GM23338 (cell line): ENCODE results near the gene USP49. TPM values are rescaled to one million over a fixed set of nuclear protein-coding genes. Genes with fewer than 3 reads are reported as not detected.

Experiments
- ATAC-seq: fragments of 200-7000 bp; cut with Tn5 transposase; 3 replicates; pipeline ENCODE4 v1.9.1; 2020
- DNase-seq: peaks from one replicate; pipeline ENCODE4 v3.0.0-alpha.2; 2015; ENCODE audit warnings: low spot score
- H2AFZ ChIP-seq: fragments of 200-600 bp; sonication (generic); 2 replicates; pipeline ENCODE4 v1.8.0; 2016; ENCODE audit warnings: antibody characterized with exemption, mild to moderate bottlenecking, moderate library complexity
- H3F3A ChIP-seq: fragments of 200-600 bp; sonication (generic); replicated peaks from 2 replicates; pipeline ENCODE4 v1.8.0; 2017; ENCODE audit warnings: antibody characterized with exemption, mixed run types, low read depth
- H3K27ac ChIP-seq: fragments of 200-600 bp; sonication (generic); 2 replicates; pipeline ENCODE4 v1.6.1; 2016; ENCODE audit warnings: low read depth
- H3K27me3 ChIP-seq: fragments of 200-600 bp; sonication (generic); 2 replicates; pipeline ENCODE4 v1.8.0; 2016; ENCODE audit warnings: mild to moderate bottlenecking, mixed run types, moderate library complexity; ENCODE audit not compliant: insufficient read depth
- H3K36me3 ChIP-seq: fragments of 200-600 bp; sonication (generic); 2 replicates; pipeline ENCODE4 v1.8.0; 2016; ENCODE audit warnings: mild to moderate bottlenecking; ENCODE audit not compliant: insufficient read depth
- H3K4me1 ChIP-seq: fragments of 200-600 bp; sonication (generic); 2 replicates; pipeline ENCODE4 v1.8.0; 2016; ENCODE audit warnings: mild to moderate bottlenecking, moderate library complexity; ENCODE audit not compliant: insufficient read depth
- H3K4me2 ChIP-seq: fragments of 200-600 bp; sonication (generic); 2 replicates; pipeline ENCODE4 v1.7.1; 2017; ENCODE audit warnings: mixed run types
- H3K4me3 ChIP-seq: fragments of 200-600 bp; sonication (generic); 2 replicates; pipeline ENCODE4 v1.6.1; 2016; ENCODE audit warnings: mixed run types
- H3K79me2 ChIP-seq: fragments of 200-600 bp; sonication (generic); replicated peaks from 2 replicates; pipeline ENCODE4 v1.8.0; 2017; ENCODE audit warnings: mild to moderate bottlenecking; ENCODE audit not compliant: insufficient read depth
- H3K9me2 ChIP-seq: fragments of 200-600 bp; sonication (generic); 2 replicates; pipeline ENCODE4 v1.8.0; 2017; ENCODE audit not compliant: insufficient read depth
- H4K20me1 ChIP-seq: fragments of 200-600 bp; sonication (generic); replicated peaks from 2 replicates; pipeline ENCODE4 v1.8.0; 2017; ENCODE audit warnings: mild to moderate bottlenecking; ENCODE audit not compliant: insufficient read depth
- H3K27ac Mint-ChIP-seq: 2 replicates; pipeline ENCODE4 v1.8.0; 2020; ENCODE audit warnings: inconsistent platforms, mild to moderate bottlenecking, moderate library complexity, mixed read lengths
- H3K27me3 Mint-ChIP-seq: 3 replicates; pipeline ENCODE4 v1.8.0; 2022; ENCODE audit warnings: low read depth, mild to moderate bottlenecking, moderate library complexity, mixed read lengths, inconsistent platforms; ENCODE audit not compliant: insufficient read depth, poor library complexity
- H3K36me3 Mint-ChIP-seq: 3 replicates; pipeline ENCODE4 v1.8.0; 2021; ENCODE audit warnings: low read depth, mild to moderate bottlenecking, inconsistent platforms, moderate library complexity, mixed read lengths
- H3K4me1 Mint-ChIP-seq: 3 replicates; pipeline ENCODE4 v1.8.0; 2020; ENCODE audit warnings: mild to moderate bottlenecking, inconsistent platforms, mixed read lengths
- H3K4me3 Mint-ChIP-seq: 3 replicates; pipeline ENCODE4 v1.8.0; 2021; ENCODE audit warnings: moderate library complexity, mild to moderate bottlenecking, inconsistent platforms, mixed read lengths
- H3K9me3 Mint-ChIP-seq: 3 replicates; pipeline ENCODE4 v1.8.0; 2020; ENCODE audit warnings: moderate library complexity, mild to moderate bottlenecking, inconsistent platforms, mixed read lengths
- CREB1 ChIP-seq: fragments of 250-450 bp; sonication (Bioruptor Pico); IDR thresholded peaks from 2 replicates; pipeline ENCODE4 v1.5.0; 2020; ENCODE audit warnings: low read depth, mild to moderate bottlenecking, moderate library complexity
- CTCF ChIP-seq, 2 experiments: fragments of 200-600 bp in 1 of 2; sonication (generic) in 1 of 2; conservative IDR thresholded peaks; 2 replicates each; pipeline versions ENCODE4 v1.5.1 to v1.6.1; 2016 to 2017; ENCODE audit warnings: antibody characterized with exemption in 2 of 2, low read depth in 2 of 2, mild to moderate bottlenecking in 2 of 2, moderate library complexity in 1 of 2
- ETS1 ChIP-seq: IDR thresholded peaks from 2 replicates; pipeline ENCODE4 v1.6.1; 2016; ENCODE audit warnings: antibody characterized with exemption
- EZH2 ChIP-seq: fragments of 200-600 bp; sonication (generic); IDR thresholded peaks from one replicate; pipeline ENCODE4 v1.8.0; 2017; ENCODE audit warnings: antibody characterized with exemption, mild to moderate bottlenecking, low read depth; ENCODE audit not compliant: unreplicated experiment
- EZH2phosphoT487 ChIP-seq: fragments of 200-600 bp; sonication (generic); IDR thresholded peaks from one replicate; pipeline ENCODE4 v1.8.1; 2018; ENCODE audit warnings: antibody characterized with exemption; ENCODE audit not compliant: unreplicated experiment
- JUNB ChIP-seq: IDR thresholded peaks from one replicate; pipeline ENCODE4 v1.6.1; 2016; ENCODE audit warnings: antibody characterized with exemption; ENCODE audit not compliant: unreplicated experiment
- NANOG ChIP-seq: IDR thresholded peaks from 2 replicates; pipeline ENCODE4 v1.6.1; 2016; ENCODE audit warnings: antibody characterized with exemption, borderline replicate concordance
- POLR2AphosphoS5 ChIP-seq: IDR thresholded peaks from 2 replicates; pipeline ENCODE4 v1.6.1; 2016; ENCODE audit warnings: antibody characterized with exemption, low read depth
- REST ChIP-seq: IDR thresholded peaks from one replicate; pipeline ENCODE4 v1.6.1; 2018; ENCODE audit warnings: antibody characterized with exemption; ENCODE audit not compliant: unreplicated experiment
- STAT1 ChIP-seq: IDR thresholded peaks from one replicate; pipeline ENCODE4 v1.6.1; 2016; ENCODE audit warnings: antibody characterized with exemption; ENCODE audit not compliant: unreplicated experiment
- ZNF114 ChIP-seq: fragments of 250-450 bp; sonication (Bioruptor Pico); IDR thresholded peaks from 2 replicates; pipeline ENCODE4 v1.5.0; 2020; ENCODE audit warnings: mild to moderate bottlenecking, moderate library complexity
- ZNF331 ChIP-seq: fragments of 250-450 bp; sonication (Bioruptor Pico); IDR thresholded peaks from 2 replicates; pipeline ENCODE4 v1.5.0; 2020; ENCODE audit warnings: low read depth, mild to moderate bottlenecking, moderate library complexity
- ZNF462 ChIP-seq: fragments of 250-450 bp; sonication (Bioruptor Pico); IDR thresholded peaks from 2 replicates; pipeline ENCODE4 v1.5.0; 2020; ENCODE audit warnings: mild to moderate bottlenecking, moderate library complexity
- polyA plus RNA-seq: library from polyadenylated mRNA; unstranded; fragments of >200 nt; fragmentation: Nextera tagmentation; extraction: Ambion mirVana; gene quantifications from 2 replicates; pipeline ENCODE4 v1.2.1, GENCODE V29; 2016
- total RNA-seq: library from RNA; depleted of rRNA; stranded (reverse); fragments of >200 nt; shearing (Covaris generic); gene quantifications from 2 replicates; pipeline ENCODE4 v1.2.3, GENCODE V29; 2014

The USP49 gene
- total and polyA plus RNA-seq, 2 experiments from 2014 or later, result 5.9 to 21.5 TPM

GRCh38 chr6:41774841-41775240 lies 120.3 kb downstream of the USP49 start:
- Mint-ChIP-seq H3K4me3 (no peak overlapping the region), H3K9me3 (no peaks in the 10 kb centered on the region), H3K36me3 (peaks cover 24% of the 10 kb centered on the region), H3K27ac (no peak overlapping the region), H3K27me3 (peaks cover 15% of the 10 kb centered on the region), H3K4me1 (peaks cover 6% of the 10 kb centered on the region; the same call in 2 of the 3 replicates)
- Histone ChIP-seq H3K27ac (no peak overlapping the region), H3K36me3 (no peaks in the 10 kb centered on the region; the same call in 1 of the 2 replicates), H3K4me1 (peaks cover 6% of the 10 kb centered on the region), H2AFZ (no peak overlapping the region), H3K27me3 (peaks cover 9% of the 10 kb centered on the region; the same call in 1 of the 2 replicates), H3K4me3 (no peak overlapping the region), H4K20me1 (no peaks in the 10 kb centered on the region), H3K9me2 (no peaks in the 10 kb centered on the region), H3K79me2 (0 out of 2 replicates have a peak, but pooled peaks cover 7% of the 10 kb centered on the region), H3K4me2 (no peak overlapping the region), H3F3A (peaks cover 5% of the 10 kb centered on the region; the same call in 1 of the 2 replicates)
- DNase-seq (no peak), ATAC-seq (no peak)
- TF ChIP-seq REST (no peak), STAT1 (no peak), ZNF462 (CRISPR knock-in tag) (no peak), ZNF114 (CRISPR knock-in tag) (no peak), EZH2 (no peak), JUNB (no peak), ETS1 (no peak), NANOG (no peak), EZH2phosphoT487 (no peak), POLR2AphosphoS5 (no peak), ZNF331 (CRISPR knock-in tag) (no peak), CTCF (conservative IDR thresholded peaks at IDR 0.05; ENCODE audit: low read depth in 2 of 2) (no peak), CREB1 (CRISPR knock-in tag) (no peak)
